IMR-90 (cell line): ENCODE results near the gene STRADA. TPM values are rescaled to one million over a fixed set of nuclear protein-coding genes. Genes with fewer than 3 reads are reported as not detected.

Experiments
- ATAC-seq: fragments of 200-7000 bp; cut with Tn5 transposase; 2 replicates; pipeline ENCODE4 v1.9.1; 2020; ENCODE audit warnings: low read depth, mild to moderate bottlenecking, moderate library complexity
- BruUV-seq: library from RNA; stranded (reverse); fragments of 400-500 nt; replicated peaks from 2 replicates; lab custom pipeline; 2021; lab: Mats Ljungman, UMichigan
- CTCF ChIA-PET: fragments of 300-600 bp; formaldehyde crosslinking; extraction: SDS; loops from one replicate; lab custom pipeline; 2021; ENCODE audit warnings: antibody characterized with exemption; lab: Yijun Ruan, JAX
- POLR2A ChIA-PET: fragments of 300-600 bp; sonication (Branson Sonifier 250); formaldehyde crosslinking; loops from one replicate; lab custom pipeline; 2022; ENCODE audit warnings: antibody characterized with exemption; ENCODE audit not compliant: unreplicated experiment; lab: Charles Lee
- DNase-seq: peaks from one replicate; pipeline ENCODE4 v3.0.0; 2013
- H2AFZ ChIP-seq: replicated peaks from 2 replicates; pipeline ENCODE3; 2013; ENCODE audit warnings: low read length, mild to moderate bottlenecking; ENCODE audit not compliant: poor library complexity
- H2AK5ac ChIP-seq: 2 replicates; pipeline ENCODE4 v1.6.1; 2013; ENCODE audit warnings: low read depth, low read length, inconsistent platforms
- H2AK9ac ChIP-seq: replicated peaks from 2 replicates; pipeline ENCODE3; 2013; ENCODE audit warnings: mild to moderate bottlenecking, low read depth, low read length, moderate library complexity; ENCODE audit not compliant: poor library complexity
- H2BK120ac ChIP-seq: 2 replicates; pipeline ENCODE4 v1.6.1; 2013; ENCODE audit warnings: low read depth, low read length, inconsistent platforms
- H2BK15ac ChIP-seq: 3 replicates; pipeline ENCODE4 v1.6.1; 2013; ENCODE audit warnings: low read depth, low read length, inconsistent platforms
- H2BK20ac ChIP-seq: 2 replicates; pipeline ENCODE4 v1.6.1; 2013; ENCODE audit warnings: low read depth, mild to moderate bottlenecking, inconsistent platforms, low read length, moderate library complexity
- H2BK5ac ChIP-seq: 2 replicates; pipeline ENCODE4 v1.6.1; 2013; ENCODE audit warnings: mild to moderate bottlenecking, low read depth, low read length, inconsistent platforms; ENCODE audit not compliant: poor library complexity, severe bottlenecking
- H3K14ac ChIP-seq: replicated peaks from 2 replicates; pipeline ENCODE4 v1.6.1; 2013; ENCODE audit warnings: low read depth, low read length, inconsistent platforms
- H3K18ac ChIP-seq: 2 replicates; pipeline ENCODE4 v1.6.1; 2013; ENCODE audit warnings: low read depth, low read length, control low read depth
- H3K23ac ChIP-seq: 2 replicates; pipeline ENCODE4 v1.6.1; 2013; ENCODE audit warnings: low read depth, low read length, inconsistent platforms
- H3K27ac ChIP-seq: 2 replicates; pipeline ENCODE4 v1.5.1; 2013; ENCODE audit warnings: mild to moderate bottlenecking, control low read depth, low read length; ENCODE audit not compliant: insufficient read depth
- H3K27me3 ChIP-seq: 2 replicates; pipeline ENCODE4 v1.6.1; 2013; ENCODE audit warnings: low read length; ENCODE audit not compliant: control insufficient read depth, insufficient read depth
- H3K36me3 ChIP-seq: 2 replicates; pipeline ENCODE4 v1.6.1; 2013; ENCODE audit warnings: low read length, mixed read lengths; ENCODE audit not compliant: control insufficient read depth, insufficient read depth
- H3K4ac ChIP-seq: 2 replicates; pipeline ENCODE4 v1.6.1; 2013; ENCODE audit warnings: low read depth, low read length, inconsistent platforms
- H3K4me1 ChIP-seq: 2 replicates; pipeline ENCODE4 v1.6.1; 2013; ENCODE audit warnings: low read length, mixed read lengths; ENCODE audit not compliant: control insufficient read depth, insufficient read depth
- H3K4me2 ChIP-seq: 2 replicates; pipeline ENCODE4 v1.6.1; 2013; ENCODE audit warnings: low read depth, mild to moderate bottlenecking, control low read depth, low read length, moderate library complexity
- H3K4me3 ChIP-seq: 2 replicates; pipeline ENCODE4 v1.5.1; 2013; ENCODE audit warnings: low read depth, mild to moderate bottlenecking, control low read depth, low read length, moderate library complexity; ENCODE audit not compliant: insufficient read depth
- H3K56ac ChIP-seq: 2 replicates; pipeline ENCODE4 v1.6.1; 2013; ENCODE audit warnings: low read length, inconsistent platforms; ENCODE audit not compliant: insufficient read depth; ENCODE audit errors: extremely low read depth
- H3K79me1 ChIP-seq, 2 experiments: 2 replicates each; pipeline ENCODE4 v1.6.1; 2013; ENCODE audit warnings: low read length in 2 of 2, inconsistent platforms in 1 of 2, low read depth in 1 of 2
- H3K9ac ChIP-seq: 2 replicates; pipeline ENCODE4 v1.6.1; 2013; ENCODE audit warnings: low read depth, low read length, control low read depth
- H3K9me1 ChIP-seq: 2 replicates; pipeline ENCODE4 v1.6.1; 2013; ENCODE audit warnings: low read length, inconsistent platforms; ENCODE audit not compliant: insufficient read depth
- H3K9me3 ChIP-seq: 2 replicates; pipeline ENCODE4 v1.6.1; 2013; ENCODE audit warnings: low read length; ENCODE audit not compliant: control insufficient read depth, insufficient read depth
- H4K20me1 ChIP-seq: 2 replicates; pipeline ENCODE4 v1.6.1; 2013; ENCODE audit warnings: low read length, inconsistent platforms; ENCODE audit not compliant: insufficient read depth
- H4K5ac ChIP-seq: 2 replicates; pipeline ENCODE4 v1.6.1; 2013; ENCODE audit warnings: mild to moderate bottlenecking, low read depth, low read length, control low read depth
- H4K8ac ChIP-seq, 2 experiments: 2 replicates each; pipeline ENCODE4 v1.6.1; 2013; ENCODE audit warnings: low read depth in 2 of 2, low read length in 2 of 2, control low read depth in 1 of 2, inconsistent platforms in 1 of 2
- H4K91ac ChIP-seq: 2 replicates; pipeline ENCODE4 v1.6.1; 2013; ENCODE audit warnings: low read depth, low read length, inconsistent platforms; ENCODE audit not compliant: insufficient read depth
- BHLHE40 ChIP-seq: fragments of 150-350 bp; IDR thresholded peaks from 2 replicates; pipeline ENCODE4 v1.6.1; 2016; ENCODE audit warnings: mild to moderate bottlenecking, low read depth, low read length
- CEBPB ChIP-seq: IDR thresholded peaks from 2 replicates; pipeline ENCODE4 v1.6.1; 2012; ENCODE audit warnings: low read depth, low read length, improper control_type of control experiment
- CHD1 ChIP-seq: IDR thresholded peaks from 2 replicates; pipeline ENCODE4 v1.6.1; 2012; ENCODE audit warnings: low read depth, low read length, improper control_type of control experiment
- FOS ChIP-seq: fragments of 150-350 bp; IDR thresholded peaks from 2 replicates; pipeline ENCODE4 v1.6.1; 2016; ENCODE audit warnings: low read depth, low read length
- MAFK ChIP-seq: IDR thresholded peaks from 2 replicates; pipeline ENCODE4 v1.6.1; 2012; ENCODE audit warnings: low read depth, low read length, improper control_type of control experiment
- MAZ ChIP-seq: IDR thresholded peaks from 2 replicates; pipeline ENCODE4 v1.6.1; 2012; ENCODE audit warnings: low read depth, mild to moderate bottlenecking, low read length, improper control_type of control experiment, moderate library complexity, borderline replicate concordance
- MXI1 ChIP-seq: IDR thresholded peaks from 2 replicates; pipeline ENCODE4 v1.6.1; 2012; ENCODE audit warnings: low read depth, mild to moderate bottlenecking, low read length, moderate library complexity, borderline replicate concordance
- NFE2L2 ChIP-seq: fragments of 150-350 bp; IDR thresholded peaks from 2 replicates; pipeline ENCODE4 v1.6.1; 2016; ENCODE audit warnings: low read depth, mild to moderate bottlenecking, low read length
- POLR2A ChIP-seq: IDR thresholded peaks from 2 replicates; pipeline ENCODE4 v1.6.1; 2012; ENCODE audit warnings: mild to moderate bottlenecking, low read depth, low read length
- RAD21 ChIP-seq: IDR thresholded peaks from 2 replicates; pipeline ENCODE4 v1.6.1; 2012; ENCODE audit warnings: low read length, improper control_type of control experiment
- RCOR1 ChIP-seq: IDR thresholded peaks from 2 replicates; pipeline ENCODE4 v1.6.1; 2012; ENCODE audit warnings: mild to moderate bottlenecking, low read length, improper control_type of control experiment; ENCODE audit not compliant: insufficient replicate concordance
- RFX5 ChIP-seq: IDR thresholded peaks from 2 replicates; pipeline ENCODE4 v1.8.0; 2012; ENCODE audit warnings: low read depth, mild to moderate bottlenecking, low read length, moderate library complexity
- SMC3 ChIP-seq: fragments of 150-350 bp; IDR thresholded peaks from 2 replicates; pipeline ENCODE4 v1.6.1; 2016; ENCODE audit warnings: low read depth, mild to moderate bottlenecking, antibody characterized with exemption, low read length, moderate library complexity
- WGBS, 2 experiments: methylation state at CpG; one replicate each; pipeline versions ENCODE4 v1.1.5 to v1.1.7; 2013; ENCODE audit warnings: missing lambda C conversion rate in 2 of 2; ENCODE audit not compliant: insufficient read length in 1 of 2; ENCODE audit errors: extremely low coverage in 2 of 2; 5-methylcytosine and 5-hydroxymethylcytosine counted together
- dilution Hi-C: fragments of 300-500 bp; cut with HindIII; formaldehyde crosslinking; loops from one replicate; pipeline ENCODE4 v1.14.3; 2018; ENCODE audit warnings: low sequenced_read_pairs; ENCODE audit not compliant: unreplicated experiment
- in situ Hi-C: fragments of 300-500 bp; cut with MboI; formaldehyde crosslinking; loops from 3 replicates; pipeline ENCODE4 v1.14.3; 2019; ENCODE audit warnings: low sequenced_read_pairs, inconsistent platforms, mixed read lengths
- intact Hi-C: fragments of 100-400 bp; cut with micrococcal nuclease; formaldehyde crosslinking; loops from 2 replicates; pipeline ENCODE4 v1.10.0; 2022
- polyA plus RNA-seq, 3 experiments: library from polyadenylated mRNA; depleted of rRNA; stranded (reverse); fragments of >200 nt; gene quantifications; 2 replicates each; pipeline ENCODE4 v1.2.3, GENCODE V29; 2012; ENCODE audit warnings: low replicate concordance in 1 of 3
- total RNA-seq: library from RNA; depleted of rRNA; stranded (reverse); fragments of >200 nt; gene quantifications from 2 replicates; pipeline ENCODE4 v1.2.3, GENCODE V29; 2012
- TF ChIP-seq, protein P1 (sequence below): conservative IDR thresholded peaks from 2 replicates; pipeline ENCODE4 v1.5.1; 2012; ENCODE audit warnings: mild to moderate bottlenecking, low read depth, low read length, improper control_type of control experiment
- TF ChIP-seq, protein P2 (sequence below): fragments of 150-350 bp; IDR thresholded peaks from 2 replicates; pipeline ENCODE4 v1.6.1; 2016; ENCODE audit warnings: low read depth, mild to moderate bottlenecking, low read length, moderate library complexity, borderline replicate concordance
- TF ChIP-seq, protein P3 (sequence below): fragments of 150-350 bp; IDR thresholded peaks from 2 replicates; pipeline ENCODE4 v1.6.1; 2017; ENCODE audit warnings: mild to moderate bottlenecking, antibody characterized with exemption, low read length, low read depth

Gene STRADA
- total and polyA plus RNA-seq, 2 of the 4 experiments (the other 2 are of a cell fraction), result 19.9 to 30.9 TPM

DNA sequence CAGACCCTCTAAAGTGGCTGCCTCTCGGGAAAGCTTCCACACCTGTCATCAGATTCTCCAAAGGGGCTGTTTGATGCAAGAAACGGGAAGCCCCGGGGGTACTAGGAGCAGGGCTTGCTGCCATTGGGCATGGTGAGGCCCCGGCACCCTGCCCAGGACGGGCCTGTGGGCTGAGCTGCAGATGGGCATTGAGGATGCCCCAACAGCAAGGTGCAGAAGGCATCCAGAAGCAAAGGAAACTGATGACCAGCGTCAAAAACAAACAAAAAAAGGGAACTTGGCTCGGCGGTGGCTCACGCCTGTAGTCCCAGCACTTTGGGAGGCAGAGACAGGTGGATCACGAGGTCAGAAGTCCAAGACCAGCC lies 40.2 kb downstream of the STRADA start:
- intact Hi-C loops (no loop called here), in situ Hi-C loops (no loop called here)

More for the DNA sequence above, 40.2 kb downstream of the STRADA start:
- no peak overlapping the region for H2AK5ac ChIP-seq
- dilution Hi-C loops, result no loop called here
- no peak for TF ChIP-seq CEBPB
- TF ChIP-seq MAFK, result no peak
- TF ChIP-seq, protein P1, sequence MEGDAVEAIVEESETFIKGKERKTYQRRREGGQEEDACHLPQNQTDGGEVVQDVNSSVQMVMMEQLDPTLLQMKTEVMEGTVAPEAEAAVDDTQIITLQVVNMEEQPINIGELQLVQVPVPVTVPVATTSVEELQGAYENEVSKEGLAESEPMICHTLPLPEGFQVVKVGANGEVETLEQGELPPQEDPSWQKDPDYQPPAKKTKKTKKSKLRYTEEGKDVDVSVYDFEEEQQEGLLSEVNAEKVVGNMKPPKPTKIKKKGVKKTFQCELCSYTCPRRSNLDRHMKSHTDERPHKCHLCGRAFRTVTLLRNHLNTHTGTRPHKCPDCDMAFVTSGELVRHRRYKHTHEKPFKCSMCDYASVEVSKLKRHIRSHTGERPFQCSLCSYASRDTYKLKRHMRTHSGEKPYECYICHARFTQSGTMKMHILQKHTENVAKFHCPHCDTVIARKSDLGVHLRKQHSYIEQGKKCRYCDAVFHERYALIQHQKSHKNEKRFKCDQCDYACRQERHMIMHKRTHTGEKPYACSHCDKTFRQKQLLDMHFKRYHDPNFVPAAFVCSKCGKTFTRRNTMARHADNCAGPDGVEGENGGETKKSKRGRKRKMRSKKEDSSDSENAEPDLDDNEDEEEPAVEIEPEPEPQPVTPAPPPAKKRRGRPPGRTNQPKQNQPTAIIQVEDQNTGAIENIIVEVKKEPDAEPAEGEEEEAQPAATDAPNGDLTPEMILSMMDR, result no peak
- TF ChIP-seq POLR2A, result no peak
- no peak for TF ChIP-seq FOS
- TF ChIP-seq, protein P2, sequence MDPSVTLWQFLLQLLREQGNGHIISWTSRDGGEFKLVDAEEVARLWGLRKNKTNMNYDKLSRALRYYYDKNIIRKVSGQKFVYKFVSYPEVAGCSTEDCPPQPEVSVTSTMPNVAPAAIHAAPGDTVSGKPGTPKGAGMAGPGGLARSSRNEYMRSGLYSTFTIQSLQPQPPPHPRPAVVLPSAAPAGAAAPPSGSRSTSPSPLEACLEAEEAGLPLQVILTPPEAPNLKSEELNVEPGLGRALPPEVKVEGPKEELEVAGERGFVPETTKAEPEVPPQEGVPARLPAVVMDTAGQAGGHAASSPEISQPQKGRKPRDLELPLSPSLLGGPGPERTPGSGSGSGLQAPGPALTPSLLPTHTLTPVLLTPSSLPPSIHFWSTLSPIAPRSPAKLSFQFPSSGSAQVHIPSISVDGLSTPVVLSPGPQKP, result no peak
- no peak for TF ChIP-seq CHD1
- TF ChIP-seq MXI1, result no peak
- TF ChIP-seq RCOR1, result no peak
- no peak for TF ChIP-seq NFE2L2
- TF ChIP-seq RFX5, result no peak
- no peak for TF ChIP-seq SMC3
- TF ChIP-seq, protein P3, sequence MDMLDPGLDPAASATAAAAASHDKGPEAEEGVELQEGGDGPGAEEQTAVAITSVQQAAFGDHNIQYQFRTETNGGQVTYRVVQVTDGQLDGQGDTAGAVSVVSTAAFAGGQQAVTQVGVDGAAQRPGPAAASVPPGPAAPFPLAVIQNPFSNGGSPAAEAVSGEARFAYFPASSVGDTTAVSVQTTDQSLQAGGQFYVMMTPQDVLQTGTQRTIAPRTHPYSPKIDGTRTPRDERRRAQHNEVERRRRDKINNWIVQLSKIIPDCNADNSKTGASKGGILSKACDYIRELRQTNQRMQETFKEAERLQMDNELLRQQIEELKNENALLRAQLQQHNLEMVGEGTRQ, result no peak
- no peak for TF ChIP-seq MAZ
- no peak for TF ChIP-seq BHLHE40
- no peak for TF ChIP-seq RAD21
- no peak overlapping the region for H3K27ac ChIP-seq
- H3K14ac ChIP-seq, result no peak overlapping the region
- no peak for DNase-seq
- H2AK9ac ChIP-seq, result no peak overlapping the region
- no peaks in the 10 kb centered on the region for H3K9me1 ChIP-seq
- H3K4ac ChIP-seq, result no peak overlapping the region
- H4K5ac ChIP-seq, result no peak overlapping the region
- H3K18ac ChIP-seq, result no peak overlapping the region
- H3K79me1 ChIP-seq, result peaks cover 0 to 33% of the 10 kb centered on the region in 2 experiments; a peak in 2 of 4 replicates
- H3K23ac ChIP-seq, result peak overlapping the region; percentile 21; the same call in 1 of the 2 replicates
- peaks cover 5% of the 10 kb centered on the region for H4K20me1 ChIP-seq
- H3K4me1 ChIP-seq, result no peaks in the 10 kb centered on the region
- no peak overlapping the region for H2BK15ac ChIP-seq
- no peak overlapping the region for H3K4me3 ChIP-seq
- peaks cover 29% of the 10 kb centered on the region for H3K36me3 ChIP-seq
- H3K9ac ChIP-seq, result no peak overlapping the region
- H3K56ac ChIP-seq, result no peak overlapping the region
- POLR2A ChIA-PET, result no interaction called here
- H2BK20ac ChIP-seq, result no peak overlapping the region
- no peak overlapping the region for H4K8ac ChIP-seq
- no peak overlapping the region for H2BK5ac ChIP-seq
- no peak overlapping the region; the same call in 1 of the 2 replicates for H3K4me2 ChIP-seq
- no TSS peak for BruUV-seq
- H2BK120ac ChIP-seq, result no peak overlapping the region
- no peaks in the 10 kb centered on the region for H3K27me3 ChIP-seq
- no peak overlapping the region for H4K91ac ChIP-seq
- H3K9me3 ChIP-seq, result no peaks in the 10 kb centered on the region
- no peak overlapping the region for H2AFZ ChIP-seq
- no peak for ATAC-seq
- 76% methylated on average over 7 of the region's 10 CpGs; no CpG with 5 or more reads in 1 of the 2 experiments for WGBS, 2 experiments
- CTCF ChIA-PET, result no interaction called here
